Gastroesophageal sphincter (tissue), 3 donors: ENCODE data around the gene PSME1.

Experiments used
- EP300 ChIP-seq: sonication (generic); formaldehyde crosslinking; IDR thresholded peaks from one replicate; pipeline ENCODE4 v1.6.1; 2017; ENCODE audit warnings: antibody characterized with exemption, mild to moderate bottlenecking
- POLR2A ChIP-seq, 2 donors: fragments of 450-650 bp; IDR thresholded peaks; one replicate each; pipeline ENCODE4 v1.6.1; 2017; ENCODE audit warnings: antibody characterized with exemption in 2 of 2, mild to moderate bottlenecking in 2 of 2, moderate library complexity in 1 of 2
- POLR2AphosphoS5 ChIP-seq: sonication (generic); formaldehyde crosslinking; IDR thresholded peaks from one replicate; pipeline ENCODE4 v1.6.1; 2017; ENCODE audit warnings: antibody characterized with exemption
- TF ChIP-seq, protein P1 (sequence below), 4 experiments: fragments of 200-600 bp in 2 of 4; fragments of 450-650 bp in 2 of 4; sonication (generic) in 1 of 4; IDR thresholded peaks; one replicate each; pipeline ENCODE4 v1.5.1; 2017 to 2019; ENCODE audit warnings: antibody characterized with exemption in 4 of 4, mild to moderate bottlenecking in 2 of 4, moderate library complexity in 2 of 4

- TF ChIP-seq POLR2A (IDR thresholded peaks at IDR 0.05) (no peak), POLR2AphosphoS5 (no peak), EP300 (no peak)
- TF ChIP-seq, protein P1, sequence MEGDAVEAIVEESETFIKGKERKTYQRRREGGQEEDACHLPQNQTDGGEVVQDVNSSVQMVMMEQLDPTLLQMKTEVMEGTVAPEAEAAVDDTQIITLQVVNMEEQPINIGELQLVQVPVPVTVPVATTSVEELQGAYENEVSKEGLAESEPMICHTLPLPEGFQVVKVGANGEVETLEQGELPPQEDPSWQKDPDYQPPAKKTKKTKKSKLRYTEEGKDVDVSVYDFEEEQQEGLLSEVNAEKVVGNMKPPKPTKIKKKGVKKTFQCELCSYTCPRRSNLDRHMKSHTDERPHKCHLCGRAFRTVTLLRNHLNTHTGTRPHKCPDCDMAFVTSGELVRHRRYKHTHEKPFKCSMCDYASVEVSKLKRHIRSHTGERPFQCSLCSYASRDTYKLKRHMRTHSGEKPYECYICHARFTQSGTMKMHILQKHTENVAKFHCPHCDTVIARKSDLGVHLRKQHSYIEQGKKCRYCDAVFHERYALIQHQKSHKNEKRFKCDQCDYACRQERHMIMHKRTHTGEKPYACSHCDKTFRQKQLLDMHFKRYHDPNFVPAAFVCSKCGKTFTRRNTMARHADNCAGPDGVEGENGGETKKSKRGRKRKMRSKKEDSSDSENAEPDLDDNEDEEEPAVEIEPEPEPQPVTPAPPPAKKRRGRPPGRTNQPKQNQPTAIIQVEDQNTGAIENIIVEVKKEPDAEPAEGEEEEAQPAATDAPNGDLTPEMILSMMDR (IDR thresholded peaks at IDR 0.05): no peak
Measured at GRCh38 chr14:24162093-24162492, 26.1 kb downstream of the PSME1 start.
